HG02852 (cell line): Measurements from ENCODE around the gene CT83.

Experiments
- ATAC-seq: cut with Tn5 transposase; IDR thresholded peaks from one replicate; pipeline ENCODE4 v1.9.1; 2021; ENCODE audit warnings: mild to moderate bottlenecking, moderate library complexity; ENCODE audit not compliant: unreplicated experiment

Gene CT83

GRCh38 chrX:116462822-116463221 is at the start of gene CT83:
TSS of gene CT83 (minus strand) at chrX:116462976. CDS start at chrX:116462856, 120 bp downstream.
- no peak for ATAC-seq

GRCh38 chrX:116499780-116500179 is 37.0 kb upstream of the CT83 start:
- ATAC-seq = no peak

GRCh38 chrX:116493271-116493670 is 30.5 kb upstream of the CT83 start:
- ATAC-seq = no peak

- no peak for ATAC-seq
These were observed 27.3 kb upstream of the CT83 start for GRCh38 chrX:116490104-116490503.

GRCh38 chrX:116480059-116480458 is 17.3 kb upstream of the CT83 start:
- ATAC-seq = no peak

GRCh38 chrX:116449156-116449555 is 13.6 kb downstream of the CT83 start:
- no peak for ATAC-seq

GRCh38 chrX:116436358-116436816 is 26.4 kb downstream of the CT83 start, which contains the start of gene SLC6A14:
TSS of gene SLC6A14 (plus strand) at chrX:116436606. CDS start at chrX:116436710, 104 bp downstream.
- ATAC-seq = no peak

GRCh38 chrX:116435597-116435996 is 27.2 kb downstream of the CT83 start:
- ATAC-seq = no peak

GRCh38 chrX:116427978-116428377 is 34.8 kb downstream of the CT83 start:
- no peak for ATAC-seq

- ATAC-seq = no peak
These were observed 44.8 kb downstream of the CT83 start for GRCh38 chrX:116417968-116418367.

GRCh38 chrX:116417214-116417613 is 45.6 kb downstream of the CT83 start:
- no peak for ATAC-seq

GRCh38 chrX:116413273-116413672 is 49.5 kb downstream of the CT83 start:
- ATAC-seq = no peak
